ENCODE results near the gene ATG5. TPM values are rescaled to one million over a fixed set of nuclear protein-coding genes. Genes with fewer than 3 reads are reported as not detected.

The ATG5 gene
- polyA plus RNA-seq, 1 donor (not counting 4 experiments of a cell fraction or from before 2014, with no cell fraction given) = 60.0 TPM

GRCh38 chr6:106213660-106214289, 111.8 kb downstream of the ATG5 start:
- no peak overlapping the region for H3K9ac ChIP-seq (ENCODE audit: control insufficient read depth, extremely low read depth, insufficient read depth, low read length)
- no peak overlapping the region for H2AFZ ChIP-seq (ENCODE audit: control insufficient read depth, low read length)
- H3K9me3 ChIP-seq (ENCODE audit: control insufficient read depth, low read depth, low read length) = no peaks in the 10 kb centered on the region
- no peaks in the 10 kb centered on the region for H4K20me1 ChIP-seq (ENCODE audit: control insufficient read depth, extremely low read depth, insufficient read depth, low read length)
- no peak overlapping the region for H3K4me3 ChIP-seq (ENCODE audit: control insufficient read depth in 2 of 3, extremely low read depth in 1 of 3, insufficient read depth in 2 of 3, low read depth in 1 of 3, low read length in 3 of 3)
- H3K36me3 ChIP-seq (ENCODE audit: control insufficient read depth in 2 of 2, extremely low read depth in 1 of 2, insufficient read depth in 2 of 2, low read length in 2 of 2) = peaks cover 0 to 2% of the 10 kb centered on the region in 2 experiments
- dilution Hi-C loops (cut with MboI; ENCODE audit: extremely low pct_ligation_motif_present, low sequenced_read_pairs) = no loop called here
- no peaks in the 10 kb centered on the region for H3K27me3 ChIP-seq (ENCODE audit: control insufficient read depth, extremely low read depth, insufficient read depth, low read length)
- no peaks in the 10 kb centered on the region for H3K4me1 ChIP-seq (ENCODE audit: control insufficient read depth, extremely low read depth, insufficient read depth, low read length)
- DNase-seq (ENCODE audit: low read depth, low spot score) = no peak
- H3K9me1 ChIP-seq (ENCODE audit: control insufficient read depth, extremely low read depth, insufficient read depth, low read length) = no peaks in the 10 kb centered on the region
- H3K4me2 ChIP-seq (ENCODE audit: control insufficient read depth, extremely low read depth, insufficient read depth, low read depth, low read length) = no peak overlapping the region
- peaks cover 2% of the 10 kb centered on the region for H3K79me2 ChIP-seq (ENCODE audit: control insufficient read depth, insufficient read depth, low read length)
- TF ChIP-seq EZH2 (IDR thresholded peaks at IDR 0.05; ENCODE audit: low read length) = no peak
- no peak for TF ChIP-seq CTCF (optimal IDR thresholded peaks at IDR 0.05 in 1 of 3, IDR thresholded peaks at IDR 0.05 in 1 of 3, conservative IDR thresholded peaks at IDR 0.05 in 1 of 3; ENCODE audit: extremely low read depth in 1 of 3, insufficient read depth in 2 of 3, low read length in 3 of 3)
- no peak overlapping the region for H3K27ac ChIP-seq (ENCODE audit: control insufficient read depth, insufficient read depth, low read length)
- FAIRE-seq = no peak

GRCh38 chr6:106212576-106212975, 113.0 kb downstream of the ATG5 start:
- Histone ChIP-seq H3K9me3 (ENCODE audit: control insufficient read depth, low read depth, low read length) (no peaks in the 10 kb centered on the region), H3K27me3 (ENCODE audit: control insufficient read depth, extremely low read depth, insufficient read depth, low read length) (no peaks in the 10 kb centered on the region), H3K36me3 (ENCODE audit: control insufficient read depth in 2 of 2, extremely low read depth in 1 of 2, insufficient read depth in 2 of 2, low read length in 2 of 2) (peaks cover 0 to 2% of the 10 kb centered on the region in 2 experiments), H3K9me1 (ENCODE audit: control insufficient read depth, extremely low read depth, insufficient read depth, low read length) (no peaks in the 10 kb centered on the region), H3K4me1 (ENCODE audit: control insufficient read depth, extremely low read depth, insufficient read depth, low read length) (no peaks in the 10 kb centered on the region), H4K20me1 (ENCODE audit: control insufficient read depth, extremely low read depth, insufficient read depth, low read length) (no peaks in the 10 kb centered on the region), H3K4me3 (ENCODE audit: control insufficient read depth in 2 of 3, extremely low read depth in 1 of 3, insufficient read depth in 2 of 3, low read depth in 1 of 3, low read length in 3 of 3) (no peak overlapping the region), H3K4me2 (ENCODE audit: control insufficient read depth, extremely low read depth, insufficient read depth, low read depth, low read length) (no peak overlapping the region), H2AFZ (ENCODE audit: control insufficient read depth, low read length) (no peak overlapping the region), H3K27ac (ENCODE audit: control insufficient read depth, insufficient read depth, low read length) (no peak overlapping the region), H3K79me2 (ENCODE audit: control insufficient read depth, insufficient read depth, low read length) (peaks cover 2% of the 10 kb centered on the region), H3K9ac (ENCODE audit: control insufficient read depth, extremely low read depth, insufficient read depth, low read length) (no peak overlapping the region)
- DNase-seq (ENCODE audit: low read depth, low spot score) (no peak), FAIRE-seq (no peak)
- TF ChIP-seq EZH2 (IDR thresholded peaks at IDR 0.05; ENCODE audit: low read length) (no peak), CTCF (optimal IDR thresholded peaks at IDR 0.05 in 1 of 3, IDR thresholded peaks at IDR 0.05 in 1 of 3, conservative IDR thresholded peaks at IDR 0.05 in 1 of 3; ENCODE audit: extremely low read depth in 1 of 3, insufficient read depth in 2 of 3, low read length in 3 of 3) (no peak)
- dilution Hi-C loops (cut with MboI; ENCODE audit: extremely low pct_ligation_motif_present, low sequenced_read_pairs) = no loop called here

Data from keratinocyte (primary cell).